Glutamatergic neuron (in vitro differentiated cells): ENCODE measurements around the gene MIEN1. TPM values are rescaled to one million over a fixed set of nuclear protein-coding genes. Genes with fewer than 3 reads are reported as not detected.
A peak's percentile ranks its signal among the peaks of the same experiment; 100 is the strongest.

ENCODE experiments used
- DNase-seq: peaks from one replicate; pipeline ENCODE4 v3.0.0; 2022
- H3K27ac Mint-ChIP-seq: one replicate; pipeline ENCODE4 v1.8.0; 2020; ENCODE audit warnings: mild to moderate bottlenecking, mixed read lengths, inconsistent platforms; ENCODE audit not compliant: unreplicated experiment
- H3K27me3 Mint-ChIP-seq: one replicate; pipeline ENCODE4 v1.8.0; 2020; ENCODE audit warnings: mild to moderate bottlenecking, moderate library complexity, mixed read lengths, inconsistent platforms; ENCODE audit not compliant: unreplicated experiment
- H3K36me3 Mint-ChIP-seq: one replicate; pipeline ENCODE4 v1.8.0; 2020; ENCODE audit warnings: mild to moderate bottlenecking, mixed read lengths, inconsistent platforms; ENCODE audit not compliant: unreplicated experiment
- H3K4me1 Mint-ChIP-seq: one replicate; pipeline ENCODE4 v1.8.0; 2020; ENCODE audit warnings: mild to moderate bottlenecking, low read depth, mixed read lengths, inconsistent platforms; ENCODE audit not compliant: unreplicated experiment
- H3K4me3 Mint-ChIP-seq: one replicate; pipeline ENCODE4 v1.8.0; 2020; ENCODE audit warnings: mild to moderate bottlenecking, mixed read lengths, inconsistent platforms; ENCODE audit not compliant: unreplicated experiment
- H3K9me3 Mint-ChIP-seq: one replicate; pipeline ENCODE4 v1.8.0; 2020; ENCODE audit warnings: mild to moderate bottlenecking, moderate library complexity, mixed read lengths, inconsistent platforms; ENCODE audit not compliant: unreplicated experiment
- total RNA-seq: library from RNA; stranded (reverse); fragmentation: NEBNext Ultra II Directional; extraction: Animal tissue kit (Norgen Biotek cat#: 25700); gene quantifications from one replicate; pipeline ENCODE4 v1.2.1, GENCODE V29; 2021; ENCODE audit not compliant: unreplicated experiment
- TF ChIP-seq, protein P1 (sequence below): fragments of 200-600 bp; sonication (generic); IDR thresholded peaks from one replicate; pipeline ENCODE4 v1.5.0; 2021; ENCODE audit not compliant: partially characterized antibody, unreplicated experiment

The MIEN1 gene
- total RNA-seq, 1 donor from 2014 or later, result 52.2 TPM

DNA sequence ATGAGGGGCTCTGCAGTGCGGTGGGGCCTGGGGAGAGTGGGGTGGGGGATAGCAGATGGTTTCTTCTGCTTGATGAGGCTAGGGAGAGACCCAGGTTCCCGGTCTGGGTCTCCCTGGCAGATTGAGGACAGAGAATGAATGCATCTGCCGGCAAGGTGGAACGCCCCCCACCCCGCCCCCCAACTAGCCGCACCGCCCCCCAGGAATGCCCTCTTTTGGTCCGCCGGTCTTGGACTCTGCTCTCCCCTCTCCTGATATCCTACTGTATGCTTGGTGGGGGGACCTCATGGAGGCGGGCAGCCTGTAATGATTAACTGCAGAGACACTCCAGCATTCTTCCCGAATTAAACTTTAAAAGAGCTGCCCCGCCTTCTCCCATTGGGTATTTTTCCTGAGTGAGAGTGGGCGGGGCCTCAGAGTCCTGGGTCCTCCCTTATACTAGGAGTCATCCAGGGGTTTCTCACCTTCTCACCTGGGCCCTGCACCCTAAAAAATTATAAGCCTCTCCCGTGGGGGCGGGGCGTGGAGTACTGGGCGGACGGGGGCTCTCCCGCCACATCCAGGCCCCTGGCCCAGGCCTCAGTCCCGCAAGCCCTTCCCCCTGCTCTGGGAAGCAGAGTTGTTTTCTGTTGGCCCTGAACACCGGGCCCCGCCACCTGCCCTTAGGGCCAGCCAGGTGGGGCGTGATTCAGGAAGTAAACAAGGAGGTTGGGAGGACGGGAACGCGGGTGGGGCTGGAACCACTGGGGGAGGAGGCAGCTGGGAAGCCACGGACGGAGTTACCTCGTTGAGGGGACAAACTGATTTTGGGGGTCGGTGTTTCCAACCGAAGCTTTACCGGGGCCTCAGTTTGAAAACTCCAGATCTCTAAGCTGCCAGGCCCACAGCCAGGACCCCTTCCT, 8.9 kb upstream of the MIEN1 start:
- Mint-ChIP-seq H3K9me3 (no peaks in the 10 kb centered on the region), H3K27me3 (peaks cover 14% of the 10 kb centered on the region), H3K4me3 (peak overlapping the region; percentile 63), H3K27ac (no peak overlapping the region), H3K36me3 (no peaks in the 10 kb centered on the region), H3K4me1 (no peaks in the 10 kb centered on the region)
- TF ChIP-seq, protein P1, sequence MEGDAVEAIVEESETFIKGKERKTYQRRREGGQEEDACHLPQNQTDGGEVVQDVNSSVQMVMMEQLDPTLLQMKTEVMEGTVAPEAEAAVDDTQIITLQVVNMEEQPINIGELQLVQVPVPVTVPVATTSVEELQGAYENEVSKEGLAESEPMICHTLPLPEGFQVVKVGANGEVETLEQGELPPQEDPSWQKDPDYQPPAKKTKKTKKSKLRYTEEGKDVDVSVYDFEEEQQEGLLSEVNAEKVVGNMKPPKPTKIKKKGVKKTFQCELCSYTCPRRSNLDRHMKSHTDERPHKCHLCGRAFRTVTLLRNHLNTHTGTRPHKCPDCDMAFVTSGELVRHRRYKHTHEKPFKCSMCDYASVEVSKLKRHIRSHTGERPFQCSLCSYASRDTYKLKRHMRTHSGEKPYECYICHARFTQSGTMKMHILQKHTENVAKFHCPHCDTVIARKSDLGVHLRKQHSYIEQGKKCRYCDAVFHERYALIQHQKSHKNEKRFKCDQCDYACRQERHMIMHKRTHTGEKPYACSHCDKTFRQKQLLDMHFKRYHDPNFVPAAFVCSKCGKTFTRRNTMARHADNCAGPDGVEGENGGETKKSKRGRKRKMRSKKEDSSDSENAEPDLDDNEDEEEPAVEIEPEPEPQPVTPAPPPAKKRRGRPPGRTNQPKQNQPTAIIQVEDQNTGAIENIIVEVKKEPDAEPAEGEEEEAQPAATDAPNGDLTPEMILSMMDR, result no peak
- DNase-seq, result no peak

DNA sequence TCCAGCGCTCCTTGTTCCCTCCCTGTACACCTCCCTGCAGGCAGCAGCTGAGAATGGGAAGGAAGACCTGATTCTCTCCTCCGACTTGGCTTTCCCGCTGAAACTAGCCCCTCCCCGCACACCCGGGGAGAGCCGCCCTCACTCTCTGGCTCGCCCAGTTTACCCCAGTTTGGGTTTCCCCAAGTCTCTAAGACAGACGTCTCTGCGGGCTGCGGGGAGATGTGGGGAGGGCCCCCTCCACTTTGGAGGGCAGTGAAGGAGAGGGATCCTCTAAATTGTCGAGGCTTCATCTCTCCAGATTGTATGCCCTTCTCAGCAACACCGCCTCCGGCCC, 8.2 kb upstream of the MIEN1 start:
- TF ChIP-seq, protein P1, result no peak
- H3K36me3 Mint-ChIP-seq, result no peaks in the 10 kb centered on the region
- H3K27ac Mint-ChIP-seq, result no peak overlapping the region
- no peaks in the 10 kb centered on the region for H3K9me3 Mint-ChIP-seq
- no peak for DNase-seq
- peaks cover 11% of the 10 kb centered on the region for H3K27me3 Mint-ChIP-seq
- no peak overlapping the region for H3K4me3 Mint-ChIP-seq
- no peaks in the 10 kb centered on the region for H3K4me1 Mint-ChIP-seq

GRCh38 chr17:39737760-39738567, 7.6 kb upstream of the MIEN1 start, which contains the start of gene GRB7:
TSS of gene GRB7 (plus strand) at chr17:39737938. CDS start at chr17:39742302, 4,364 bp downstream.
- Mint-ChIP-seq H3K27me3 (peaks cover 11% of the 10 kb centered on the region), H3K4me3 (no peak within 1 kb of the TSS), H3K4me1 (no peaks in the 10 kb centered on the region), H3K27ac (no peak within 1 kb of the TSS), H3K36me3 (no peaks in the 10 kb centered on the region), H3K9me3 (no peaks in the 10 kb centered on the region)
- DNase-seq, result no peak
- TF ChIP-seq, protein P1, result no peak

DNA sequence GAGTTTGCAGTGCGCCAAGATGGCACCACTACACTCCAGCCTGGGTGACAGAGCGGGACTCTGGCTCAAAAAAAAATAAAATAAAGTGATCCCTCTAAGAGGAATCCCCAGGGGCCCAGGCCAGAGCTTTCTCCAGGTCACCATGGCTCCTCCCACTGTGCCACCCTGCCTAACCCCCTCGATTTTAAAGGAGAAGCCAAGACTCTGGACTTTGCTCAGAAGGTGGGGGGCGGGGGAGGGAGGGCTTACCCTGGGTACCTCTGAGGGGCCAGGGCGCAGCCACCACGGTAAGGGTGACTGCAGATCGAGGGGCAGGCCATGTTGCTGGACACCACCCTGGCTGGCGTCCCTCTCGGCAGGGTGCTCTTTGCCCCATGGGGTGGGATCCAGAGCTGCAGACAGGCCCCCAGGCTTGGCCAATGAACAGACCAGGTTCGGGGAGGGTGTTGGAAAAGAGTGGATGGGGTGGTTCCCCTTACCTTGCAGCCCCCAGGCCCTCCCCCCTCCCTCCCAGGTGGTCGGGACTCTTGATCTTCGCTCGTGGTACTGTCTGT, 7.0 kb upstream of the MIEN1 start:
- Mint-ChIP-seq H3K9me3 (no peaks in the 10 kb centered on the region), H3K4me1 (no peaks in the 10 kb centered on the region), H3K27me3 (peaks cover 13% of the 10 kb centered on the region), H3K4me3 (no peak overlapping the region), H3K27ac (no peak overlapping the region), H3K36me3 (no peaks in the 10 kb centered on the region)
- no peak for DNase-seq
- TF ChIP-seq, protein P1, result no peak
